ENCODE data around the gene PSORS1C2. TPM values are rescaled to one million over a fixed set of nuclear protein-coding genes. Genes with fewer than 3 reads are reported as not detected.
A peak's percentile ranks its signal among the peaks of the same experiment; 100 is the strongest.

PSORS1C2 gene
- total RNA-seq, 1 experiment from 2014 or later: 0.55 TPM

DNA sequence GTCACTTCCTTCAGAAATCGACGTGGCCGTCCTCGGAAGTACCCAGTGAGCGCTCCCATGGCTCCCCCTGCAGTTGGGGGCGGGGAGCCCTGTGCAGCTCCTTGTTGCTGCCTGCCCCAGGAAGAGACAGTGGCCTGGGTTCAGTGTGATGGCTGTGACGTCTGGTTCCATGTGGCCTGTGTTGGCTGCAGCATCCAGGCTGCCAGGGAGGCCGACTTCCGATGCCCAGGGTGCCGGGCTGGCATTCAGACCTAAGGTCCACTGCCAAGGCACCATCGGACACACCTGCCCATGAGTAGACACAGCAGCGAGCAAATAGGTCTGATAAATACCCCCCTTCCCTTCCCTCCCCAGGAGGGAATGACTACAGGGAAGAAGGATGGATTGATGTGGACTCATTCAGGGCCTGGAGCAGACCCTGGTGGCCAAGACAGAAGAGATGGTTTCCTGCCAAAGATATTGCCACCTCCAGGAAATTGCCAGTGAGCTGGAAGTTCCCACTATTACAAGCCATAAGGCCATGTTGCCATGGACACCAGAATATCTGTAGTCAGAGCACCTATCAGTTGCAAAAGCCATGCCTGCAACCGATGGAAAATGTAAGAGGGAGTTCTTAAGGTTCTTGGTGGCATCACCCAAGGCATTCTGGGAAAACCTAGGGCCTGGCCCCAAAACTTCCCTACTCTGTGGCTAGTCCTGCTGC, 23.7 kb upstream of the PSORS1C2 start (continued):
- TF ChIP-seq ATF6 (CRISPR knock-in tag; IDR thresholded peaks at IDR 0.05) (no peak), AFF4 (CRISPR knock-in tag; IDR thresholded peaks at IDR 0.05; ENCODE audit: borderline replicate concordance) (peak; percentile 50; the same call in 1 of the 2 replicates)

DNA sequence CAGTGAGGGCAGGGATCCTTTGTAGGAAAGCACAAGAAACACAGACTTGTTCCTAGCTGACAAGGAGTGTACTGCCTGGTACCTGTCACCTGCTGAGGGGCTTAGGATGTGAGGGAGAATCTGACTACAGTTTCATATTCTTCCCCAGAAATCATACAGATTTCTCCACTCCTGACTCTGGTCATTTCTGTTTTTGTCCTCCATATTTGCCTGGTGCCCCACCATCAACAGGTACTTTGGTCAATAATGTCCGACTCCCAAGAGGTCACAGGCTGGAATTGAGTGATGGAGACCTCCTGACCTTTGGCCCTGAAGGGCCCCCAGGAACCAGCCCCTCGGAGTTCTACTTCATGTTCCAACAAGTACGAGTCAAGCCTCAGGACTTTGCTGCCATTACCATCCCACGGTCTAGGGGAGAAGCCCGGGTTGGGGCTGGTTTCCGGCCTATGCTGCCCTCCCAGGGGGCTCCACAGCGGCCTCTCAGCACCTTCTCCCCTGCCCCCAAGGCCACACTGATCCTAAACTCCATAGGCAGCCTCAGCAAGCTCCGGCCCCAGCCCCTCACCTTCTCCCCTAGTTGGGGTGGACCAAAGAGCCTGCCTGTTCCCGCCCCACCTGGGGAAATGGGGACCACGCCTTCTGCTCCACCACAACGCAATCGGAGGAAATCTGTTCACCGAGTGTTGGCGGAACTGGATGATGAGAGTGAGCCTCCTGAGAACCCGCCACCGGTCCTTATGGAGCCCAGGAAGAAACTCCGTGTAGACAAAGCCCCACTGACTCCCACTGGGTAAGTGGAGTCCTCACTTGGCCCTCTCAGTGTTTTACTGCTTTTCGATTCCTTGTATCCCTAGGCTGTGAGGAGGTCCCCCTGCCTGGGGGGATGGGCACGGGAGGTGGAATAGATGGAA, 22.6 kb upstream of the PSORS1C2 start:
- Mint-ChIP-seq H3K36me3 (peaks cover 44% of the 10 kb centered on the region), H3K27me3 (ENCODE audit: low read depth) (no peaks in the 10 kb centered on the region), H3K4me1 (peaks cover 59% of the 10 kb centered on the region), H3K27ac (peak overlapping the region; percentile 72), H3K4me3 (no peak overlapping the region), H3K9me3 (no peaks in the 10 kb centered on the region)
- DNase-seq (ENCODE audit: low spot score) (no peak), ATAC-seq (no peak)
- ChIA-PET CTCF (interaction anchor here (1.0 to 3.0 kb wide), 3 partner anchors 9 to 205 kb away, joined by 4 to 16 read pairs (median 6); no protein-coding TSS in a partner anchor), POLR2A (interaction anchor here (0.7 to 3.6 kb wide), 3 partner anchors 11 to 32 kb away, joined by 5 to 44 read pairs (median 8); no protein-coding TSS in a partner anchor)
- no peak for TF ChIP-seq E2F4 (CRISPR knock-in tag; IDR thresholded peaks at IDR 0.05; ENCODE audit: borderline replicate concordance, low read depth)
- TF ChIP-seq, protein P1, sequence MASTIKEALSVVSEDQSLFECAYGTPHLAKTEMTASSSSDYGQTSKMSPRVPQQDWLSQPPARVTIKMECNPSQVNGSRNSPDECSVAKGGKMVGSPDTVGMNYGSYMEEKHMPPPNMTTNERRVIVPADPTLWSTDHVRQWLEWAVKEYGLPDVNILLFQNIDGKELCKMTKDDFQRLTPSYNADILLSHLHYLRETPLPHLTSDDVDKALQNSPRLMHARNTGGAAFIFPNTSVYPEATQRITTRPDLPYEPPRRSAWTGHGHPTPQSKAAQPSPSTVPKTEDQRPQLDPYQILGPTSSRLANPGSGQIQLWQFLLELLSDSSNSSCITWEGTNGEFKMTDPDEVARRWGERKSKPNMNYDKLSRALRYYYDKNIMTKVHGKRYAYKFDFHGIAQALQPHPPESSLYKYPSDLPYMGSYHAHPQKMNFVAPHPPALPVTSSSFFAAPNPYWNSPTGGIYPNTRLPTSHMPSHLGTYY (CRISPR knock-in tag; IDR thresholded peaks at IDR 0.05): peak; percentile 46; the same call in 1 of the 2 replicates
- no peak for TF ChIP-seq ELF4 (CRISPR knock-in tag; IDR thresholded peaks at IDR 0.05; ENCODE audit: low read depth)
- no peak for TF ChIP-seq SOX15 (CRISPR knock-in tag; IDR thresholded peaks at IDR 0.05)
- no peak for TF ChIP-seq USF1 (CRISPR knock-in tag; IDR thresholded peaks at IDR 0.05)
- TF ChIP-seq SMAD4 (CRISPR knock-in tag; IDR thresholded peaks at IDR 0.05): no peak
- TF ChIP-seq TEAD4 (CRISPR knock-in tag; IDR thresholded peaks at IDR 0.05): no peak
- no peak for TF ChIP-seq IRF1 (CRISPR knock-in tag; IDR thresholded peaks at IDR 0.05)
- peak; percentile 10; the same call in 1 of the 2 replicates for TF ChIP-seq AR (CRISPR knock-in tag; IDR thresholded peaks at IDR 0.05)
- no peak for TF ChIP-seq PREB (CRISPR knock-in tag; IDR thresholded peaks at IDR 0.05; ENCODE audit: borderline replicate concordance)
- TF ChIP-seq ZNF281 (CRISPR knock-in tag; IDR thresholded peaks at IDR 0.05): no peak

Data from WTC11 (cell line).